Esophagus muscularis mucosa (tissue), 4 donors: ENCODE measurements around the gene MRTFA. TPM values are rescaled to one million over a fixed set of nuclear protein-coding genes. Genes with fewer than 3 reads are reported as not detected.

Source experiments
- DNase-seq: peaks from one replicate; pipeline ENCODE4 v3.0.0-alpha.2; 2017; ENCODE audit errors: extremely low spot score
- H3K27ac ChIP-seq, 4 donors: fragments of 200-600 bp; sonication (generic); replicated peaks in 1 of 4; 1 replicate in 3 of 4; 2 replicates in 1 of 4; pipeline ENCODE4 v1.5.1; 2016 to 2019; ENCODE audit warnings: mild to moderate bottlenecking in 1 of 4
- H3K27me3 ChIP-seq, 4 donors: fragments of 200-600 bp; sonication (generic); one replicate each; pipeline versions ENCODE4 v1.5.1 to v1.6.0; 2016 to 2019
- H3K36me3 ChIP-seq, 4 donors: fragments of 200-600 bp; sonication (generic); one replicate each; pipeline ENCODE4 v1.5.1; 2016 to 2019
- H3K4me1 ChIP-seq, 4 donors: fragments of 200-600 bp; sonication (generic); one replicate each; pipeline ENCODE4 v1.5.1; 2016 to 2019
- H3K4me3 ChIP-seq, 4 donors: fragments of 200-600 bp; sonication (generic); 1 replicate in 2 of 4; 2 replicates in 2 of 4; pipeline ENCODE4 v1.5.1; 2016 to 2019; ENCODE audit warnings: mild to moderate bottlenecking in 4 of 4, moderate library complexity in 1 of 4
- H3K9me3 ChIP-seq, 4 donors: fragments of 200-600 bp; sonication (generic); 1 replicate in 3 of 4; 2 replicates in 1 of 4; pipeline ENCODE4 v1.5.1; 2016 to 2019
- EP300 ChIP-seq: sonication (generic); formaldehyde crosslinking; IDR thresholded peaks from one replicate; pipeline ENCODE4 v1.6.1; 2017; ENCODE audit warnings: antibody characterized with exemption
- POLR2A ChIP-seq: fragments of 450-650 bp; IDR thresholded peaks from one replicate; pipeline ENCODE4 v1.6.1; 2017; ENCODE audit warnings: antibody characterized with exemption, moderate library complexity, mild to moderate bottlenecking, low read depth
- POLR2AphosphoS5 ChIP-seq, 2 donors: sonication (generic); formaldehyde crosslinking; IDR thresholded peaks; one replicate each; pipeline ENCODE4 v1.6.1; 2017; ENCODE audit warnings: antibody characterized with exemption in 2 of 2
- WGBS: methylation state at CpG from one replicate; pipeline ENCODE4 v1.1.5; 2018; 5-methylcytosine and 5-hydroxymethylcytosine counted together
- intact Hi-C: fragments of 100-400 bp; cut with DNase I; formaldehyde crosslinking; loops from one replicate; pipeline ENCODE4 v1.15.1; 2023
- total RNA-seq, 4 donors: library from RNA; depleted of rRNA; stranded (reverse); fragments of >200 nt; gene quantifications; one replicate each; pipeline versions ENCODE4 v1.1.0 to v1.2.1, GENCODE V29; 2016
- TF ChIP-seq, protein P1 (sequence below), 3 experiments: fragments of 200-600 bp in 2 of 3; fragments of 450-650 bp in 1 of 3; sonication (generic) in 2 of 3; IDR thresholded peaks; one replicate each; pipeline ENCODE4 v1.5.1; 2017 to 2019; ENCODE audit warnings: antibody characterized with exemption in 3 of 3, mild to moderate bottlenecking in 2 of 3, moderate library complexity in 1 of 3

The MRTFA gene
- total RNA-seq, 4 donors from 2014 or later = 55.6 to 88.7 (median 73.6) TPM

DNA sequence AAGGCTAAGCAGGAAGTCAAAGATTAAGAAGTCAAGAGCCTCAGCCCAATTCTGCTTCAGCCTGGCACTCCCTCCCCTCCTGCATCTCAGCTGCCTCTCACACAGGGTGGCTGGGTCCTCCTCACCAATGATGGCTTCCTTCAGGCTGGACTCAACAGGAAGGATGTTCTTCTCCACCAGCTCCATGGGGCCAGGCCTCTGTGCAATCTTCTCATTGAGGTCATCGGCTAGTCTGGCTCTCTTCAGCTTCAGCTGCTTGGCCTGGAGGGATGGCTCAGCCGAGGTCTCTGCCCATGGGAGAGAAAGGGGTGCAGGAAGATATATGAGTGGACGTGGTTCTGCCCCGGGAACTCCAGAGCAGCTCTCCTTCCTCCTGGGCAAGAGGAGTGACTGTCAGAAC lies 207.0 kb downstream of the MRTFA start:
- no peaks in the 10 kb centered on the region for H3K9me3 ChIP-seq
- peaks cover 0 to 30% (median 19%) of the 10 kb centered on the region in 4 donors for H3K4me1 ChIP-seq
- peaks cover 24 to 77% (median 61%) of the 10 kb centered on the region in 4 donors for H3K36me3 ChIP-seq
- no peaks in the 10 kb centered on the region for H3K27me3 ChIP-seq
- DNase-seq = no peak
- WGBS = 91% methylated on average over 3 of the region's 4 CpGs
- intact Hi-C loops = no loop called here
- H3K27ac ChIP-seq = no peak overlapping the region
- TF ChIP-seq EP300 = no peak
- no peak for TF ChIP-seq POLR2AphosphoS5 (IDR thresholded peaks at IDR 0.05)
- TF ChIP-seq POLR2A = no peak
- TF ChIP-seq, protein P1, sequence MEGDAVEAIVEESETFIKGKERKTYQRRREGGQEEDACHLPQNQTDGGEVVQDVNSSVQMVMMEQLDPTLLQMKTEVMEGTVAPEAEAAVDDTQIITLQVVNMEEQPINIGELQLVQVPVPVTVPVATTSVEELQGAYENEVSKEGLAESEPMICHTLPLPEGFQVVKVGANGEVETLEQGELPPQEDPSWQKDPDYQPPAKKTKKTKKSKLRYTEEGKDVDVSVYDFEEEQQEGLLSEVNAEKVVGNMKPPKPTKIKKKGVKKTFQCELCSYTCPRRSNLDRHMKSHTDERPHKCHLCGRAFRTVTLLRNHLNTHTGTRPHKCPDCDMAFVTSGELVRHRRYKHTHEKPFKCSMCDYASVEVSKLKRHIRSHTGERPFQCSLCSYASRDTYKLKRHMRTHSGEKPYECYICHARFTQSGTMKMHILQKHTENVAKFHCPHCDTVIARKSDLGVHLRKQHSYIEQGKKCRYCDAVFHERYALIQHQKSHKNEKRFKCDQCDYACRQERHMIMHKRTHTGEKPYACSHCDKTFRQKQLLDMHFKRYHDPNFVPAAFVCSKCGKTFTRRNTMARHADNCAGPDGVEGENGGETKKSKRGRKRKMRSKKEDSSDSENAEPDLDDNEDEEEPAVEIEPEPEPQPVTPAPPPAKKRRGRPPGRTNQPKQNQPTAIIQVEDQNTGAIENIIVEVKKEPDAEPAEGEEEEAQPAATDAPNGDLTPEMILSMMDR (IDR thresholded peaks at IDR 0.05) = no peak
- H3K4me3 ChIP-seq = no peak overlapping the region

DNA sequence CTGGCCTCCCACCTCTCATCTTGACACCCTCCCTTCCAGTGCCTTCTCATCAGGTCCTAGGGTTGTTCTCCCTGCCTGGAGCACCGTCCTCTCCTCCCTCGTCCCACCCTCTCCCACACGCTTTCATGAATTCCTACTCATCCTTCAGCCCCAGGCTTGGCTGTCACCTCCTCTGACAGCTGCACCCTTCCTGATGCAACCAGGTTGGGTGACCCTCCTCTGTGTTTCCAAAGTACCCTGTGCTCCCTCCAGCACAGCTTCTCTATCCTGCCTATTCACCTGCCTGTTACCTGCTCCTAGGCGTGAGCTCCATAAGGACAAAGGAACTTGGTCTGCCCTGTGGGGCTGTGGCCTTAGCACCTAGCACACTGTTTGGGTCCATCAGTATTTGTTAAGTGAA lies 207.7 kb downstream of the MRTFA start:
- WGBS = 90% methylated on average over 4 of the region's 4 CpGs
- Histone ChIP-seq H3K27me3 (no peaks in the 10 kb centered on the region), H3K4me1 (peaks cover 0 to 37% (median 19%) of the 10 kb centered on the region in 4 donors), H3K36me3 (peaks cover 28 to 81% (median 65%) of the 10 kb centered on the region in 4 donors), H3K27ac (no peak overlapping the region), H3K9me3 (no peaks in the 10 kb centered on the region), H3K4me3 (no peak overlapping the region)
- no peak for DNase-seq
- intact Hi-C loops = no loop called here
- TF ChIP-seq, protein P1 (IDR thresholded peaks at IDR 0.05) = no peak
- no peak for TF ChIP-seq POLR2A
- TF ChIP-seq EP300 = no peak
- no peak for TF ChIP-seq POLR2AphosphoS5 (IDR thresholded peaks at IDR 0.05)

DNA sequence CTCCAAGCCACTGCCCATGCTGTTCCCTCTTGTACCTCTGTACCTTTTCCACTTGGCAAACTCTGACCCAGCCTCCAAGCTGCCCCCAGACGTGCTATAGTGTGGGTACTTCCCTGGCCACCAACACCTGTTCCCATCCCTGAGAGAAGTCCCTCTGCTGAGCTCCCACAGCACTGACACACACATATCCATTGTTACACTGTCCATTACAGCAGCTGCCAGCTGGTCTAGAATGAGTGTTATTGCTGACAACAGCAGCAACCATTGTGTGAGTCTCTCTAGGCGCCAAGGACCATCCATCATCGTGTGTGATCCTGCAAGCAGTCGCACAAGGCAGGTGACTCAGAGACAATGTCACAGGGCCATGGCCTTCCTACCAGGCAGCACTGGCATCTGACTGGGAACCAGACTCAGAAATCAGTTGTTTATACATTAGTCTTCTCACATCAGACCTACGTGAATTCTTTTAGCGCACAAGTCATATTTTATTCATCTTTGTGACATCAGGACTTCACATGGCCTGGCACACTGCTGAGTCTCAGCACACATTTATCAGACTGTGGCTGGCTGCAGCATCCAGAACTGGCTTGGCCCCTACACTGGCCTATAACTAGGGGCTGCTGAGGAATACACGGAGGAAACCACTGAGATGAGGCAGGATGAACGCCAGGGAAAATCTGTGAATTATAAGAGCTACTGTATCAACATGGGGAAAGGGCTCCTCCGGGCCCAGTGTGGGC lies 209.8 kb downstream of the MRTFA start:
- Histone ChIP-seq H3K27me3 (no peaks in the 10 kb centered on the region), H3K27ac (peak overlapping the region in 1 of 4 donors; percentile 11), H3K4me3 (no peak overlapping the region), H3K4me1 (peaks cover 0 to 37% (median 18%) of the 10 kb centered on the region in 4 donors), H3K9me3 (no peaks in the 10 kb centered on the region), H3K36me3 (peaks cover 45 to 96% (median 86%) of the 10 kb centered on the region in 4 donors)
- TF ChIP-seq POLR2A (no peak), EP300 (no peak), POLR2AphosphoS5 (IDR thresholded peaks at IDR 0.05) (peak in 1 of 2 donors; percentile 17)
- TF ChIP-seq, protein P1 (IDR thresholded peaks at IDR 0.05) = no peak
- no peak for DNase-seq
- WGBS = 69% methylated on average over 6 of the region's 9 CpGs
- intact Hi-C loops = no loop called here

- Histone ChIP-seq H3K4me1 (peaks cover 0 to 37% (median 18%) of the 10 kb centered on the region in 4 donors), H3K27ac (no peak overlapping the region), H3K36me3 (peaks cover 54 to 98% (median 91%) of the 10 kb centered on the region in 4 donors), H3K4me3 (no peak overlapping the region), H3K27me3 (no peaks in the 10 kb centered on the region), H3K9me3 (no peaks in the 10 kb centered on the region)
- DNase-seq = no peak
- intact Hi-C loops = no loop called here
- 85% methylated on average over 5 of the region's 5 CpGs for WGBS
- TF ChIP-seq EP300 (no peak), POLR2AphosphoS5 (IDR thresholded peaks at IDR 0.05) (no peak), POLR2A (no peak)
- TF ChIP-seq, protein P1 (IDR thresholded peaks at IDR 0.05) = no peak
These were observed 211.4 kb downstream of the MRTFA start for GRCh38 chr22:40425082-40425481.
